Nephron (organoid): ENCODE measurements around the gene BAIAP2L2.

Source experiments
- H3K27ac Mint-ChIP-seq, 3 experiments: 2 replicates each; pipeline ENCODE4 v1.8.0; 2020; ENCODE audit warnings: mixed read lengths in 3 of 3, mild to moderate bottlenecking in 2 of 3, moderate library complexity in 1 of 3
- H3K27me3 Mint-ChIP-seq: 2 replicates; pipeline ENCODE4 v1.8.0; 2021; ENCODE audit warnings: low read depth, mild to moderate bottlenecking, moderate library complexity, mixed read lengths
- H3K36me3 Mint-ChIP-seq: 2 replicates; pipeline ENCODE4 v1.8.0; 2020; ENCODE audit warnings: low read depth, mixed read lengths
- H3K4me1 Mint-ChIP-seq: 2 replicates; pipeline ENCODE4 v1.8.0; 2020; ENCODE audit warnings: mixed read lengths
- H3K4me3 Mint-ChIP-seq, 3 experiments: 2 replicates each; pipeline ENCODE4 v1.8.0; 2020; ENCODE audit warnings: mild to moderate bottlenecking in 3 of 3, mixed read lengths in 3 of 3, moderate library complexity in 2 of 3
- H3K9me3 Mint-ChIP-seq: 2 replicates; pipeline ENCODE4 v1.8.0; 2020; ENCODE audit warnings: mixed read lengths
- TF ChIP-seq, protein P1 (sequence below), 3 experiments: fragments of 200-600 bp; sonication (generic); IDR thresholded peaks; one replicate each; pipeline ENCODE4 v1.5.0; 2021; ENCODE audit warnings: antibody characterized with exemption in 3 of 3; ENCODE audit not compliant: unreplicated experiment in 3 of 3

BAIAP2L2 gene

DNA sequence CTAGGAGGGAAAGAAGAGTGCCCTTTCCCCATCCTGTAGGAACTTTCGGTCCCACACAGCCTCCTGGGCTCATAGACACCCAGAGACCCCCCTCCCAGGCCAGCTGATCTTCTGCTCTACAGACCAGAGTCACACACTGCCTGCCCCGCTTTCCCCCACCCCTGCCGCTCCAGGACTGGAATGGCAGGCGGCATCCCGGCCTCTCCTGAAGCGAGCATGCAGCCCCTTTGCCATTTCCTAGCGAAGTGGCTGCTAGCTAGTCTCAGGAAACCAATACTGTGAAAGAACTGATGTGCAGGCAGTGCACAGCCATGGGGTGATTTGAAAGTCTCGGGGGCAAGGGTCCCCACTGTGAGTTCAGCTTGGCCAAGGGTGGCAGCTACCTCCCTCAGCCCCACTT is 44.9 kb downstream of the BAIAP2L2 start:
- peaks cover 20% of the 10 kb centered on the region for H3K4me1 Mint-ChIP-seq
- no peak overlapping the region for H3K4me3 Mint-ChIP-seq
- no peaks in the 10 kb centered on the region for H3K9me3 Mint-ChIP-seq
- no peaks in the 10 kb centered on the region for H3K27me3 Mint-ChIP-seq
- TF ChIP-seq, protein P1, sequence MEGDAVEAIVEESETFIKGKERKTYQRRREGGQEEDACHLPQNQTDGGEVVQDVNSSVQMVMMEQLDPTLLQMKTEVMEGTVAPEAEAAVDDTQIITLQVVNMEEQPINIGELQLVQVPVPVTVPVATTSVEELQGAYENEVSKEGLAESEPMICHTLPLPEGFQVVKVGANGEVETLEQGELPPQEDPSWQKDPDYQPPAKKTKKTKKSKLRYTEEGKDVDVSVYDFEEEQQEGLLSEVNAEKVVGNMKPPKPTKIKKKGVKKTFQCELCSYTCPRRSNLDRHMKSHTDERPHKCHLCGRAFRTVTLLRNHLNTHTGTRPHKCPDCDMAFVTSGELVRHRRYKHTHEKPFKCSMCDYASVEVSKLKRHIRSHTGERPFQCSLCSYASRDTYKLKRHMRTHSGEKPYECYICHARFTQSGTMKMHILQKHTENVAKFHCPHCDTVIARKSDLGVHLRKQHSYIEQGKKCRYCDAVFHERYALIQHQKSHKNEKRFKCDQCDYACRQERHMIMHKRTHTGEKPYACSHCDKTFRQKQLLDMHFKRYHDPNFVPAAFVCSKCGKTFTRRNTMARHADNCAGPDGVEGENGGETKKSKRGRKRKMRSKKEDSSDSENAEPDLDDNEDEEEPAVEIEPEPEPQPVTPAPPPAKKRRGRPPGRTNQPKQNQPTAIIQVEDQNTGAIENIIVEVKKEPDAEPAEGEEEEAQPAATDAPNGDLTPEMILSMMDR (IDR thresholded peaks at IDR 0.05; ENCODE audit: unreplicated experiment in 3 of 3): no peak
- H3K27ac Mint-ChIP-seq: no peak overlapping the region
- H3K36me3 Mint-ChIP-seq: peaks cover 41% of the 10 kb centered on the region

DNA sequence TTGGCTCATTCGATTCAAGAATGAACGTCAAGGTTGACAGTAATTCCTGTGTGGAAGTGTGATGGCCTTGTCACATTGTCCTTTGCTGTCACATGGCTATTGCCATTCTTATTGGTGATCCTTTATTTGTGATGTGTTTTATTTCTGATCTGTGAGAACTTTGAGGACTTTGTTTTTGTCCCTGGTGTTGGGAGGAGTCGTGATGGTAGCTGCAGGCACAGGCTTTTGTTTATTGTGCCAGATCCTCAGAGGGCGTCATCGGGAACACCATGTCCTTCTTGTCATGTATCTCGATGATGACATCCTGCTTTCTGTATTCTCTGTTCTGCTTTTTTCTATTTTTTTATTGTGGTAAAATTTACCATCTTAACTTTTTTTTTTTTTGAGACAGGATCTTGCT is 47.7 kb downstream of the BAIAP2L2 start:
- H3K4me1 Mint-ChIP-seq: peaks cover 15% of the 10 kb centered on the region
- TF ChIP-seq, protein P1 (IDR thresholded peaks at IDR 0.05; ENCODE audit: unreplicated experiment in 3 of 3): no peak
- no peaks in the 10 kb centered on the region for H3K27me3 Mint-ChIP-seq
- no peak overlapping the region for H3K4me3 Mint-ChIP-seq
- H3K27ac Mint-ChIP-seq: no peak overlapping the region
- peaks cover 44% of the 10 kb centered on the region for H3K36me3 Mint-ChIP-seq
- H3K9me3 Mint-ChIP-seq: no peaks in the 10 kb centered on the region

DNA sequence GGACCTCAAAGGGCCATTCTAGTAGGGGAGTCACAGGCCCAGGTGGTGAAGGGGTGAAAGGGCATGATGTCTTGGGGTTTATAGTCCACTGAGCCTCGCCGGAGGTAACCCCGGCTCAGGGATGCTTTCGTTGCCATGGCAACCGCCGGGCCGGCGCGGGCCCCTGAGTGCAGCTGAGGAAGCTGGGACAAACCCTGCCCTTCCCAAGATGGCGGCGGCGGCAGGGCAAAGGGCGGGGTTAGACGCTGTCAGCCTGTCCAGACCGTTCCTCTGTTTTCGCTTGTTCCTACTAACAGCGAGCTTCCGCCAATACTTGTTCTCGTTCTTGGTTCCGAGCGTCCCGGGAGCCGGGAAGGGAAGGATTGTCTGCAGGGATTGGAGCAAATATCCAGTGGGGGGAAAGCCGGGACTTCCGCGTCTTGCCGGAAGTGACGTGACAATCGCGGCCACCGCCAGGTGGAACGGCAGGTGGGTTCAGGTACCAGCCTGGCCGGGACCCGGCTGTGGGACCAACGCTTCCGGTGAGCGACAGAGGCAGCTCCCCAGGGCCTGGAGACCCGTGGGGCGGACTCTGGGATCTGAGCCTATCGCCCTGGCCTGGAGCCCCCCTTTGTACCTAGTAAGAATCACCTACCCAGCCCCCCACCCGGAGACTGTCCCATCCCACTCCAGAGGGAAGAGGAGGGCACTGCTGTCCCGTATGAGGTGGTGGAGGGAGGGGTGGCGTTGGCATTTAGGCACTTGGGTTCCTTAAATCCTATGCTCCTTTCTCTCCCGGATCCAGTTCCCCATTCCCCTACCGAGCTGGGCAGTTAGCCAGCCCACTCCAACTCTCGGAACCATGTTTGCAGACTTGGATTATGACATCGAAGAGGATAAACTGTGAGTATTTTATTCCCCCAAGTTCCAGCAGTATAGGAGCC is 53.3 kb downstream of the BAIAP2L2 start, which contains the start of gene PICK1:
TSS of gene PICK1 (plus strand) at position 436 of the 923 bp plus-strand sequence. CDS start at position 842, 406 bp downstream.
- TF ChIP-seq, protein P1 (IDR thresholded peaks at IDR 0.05; ENCODE audit: unreplicated experiment in 3 of 3): no peak
- Mint-ChIP-seq H3K9me3 (no peaks in the 10 kb centered on the region), H3K4me1 (peaks cover 33% of the 10 kb centered on the region), H3K27ac (peak within 1 kb of the TSS; percentile 89 to 93 (median 89)), H3K4me3 (peak within 1 kb of the TSS; percentile 89 to 95 (median 93)), H3K36me3 (peaks cover 16% of the 10 kb centered on the region), H3K27me3 (peaks cover 13% of the 10 kb centered on the region)

DNA sequence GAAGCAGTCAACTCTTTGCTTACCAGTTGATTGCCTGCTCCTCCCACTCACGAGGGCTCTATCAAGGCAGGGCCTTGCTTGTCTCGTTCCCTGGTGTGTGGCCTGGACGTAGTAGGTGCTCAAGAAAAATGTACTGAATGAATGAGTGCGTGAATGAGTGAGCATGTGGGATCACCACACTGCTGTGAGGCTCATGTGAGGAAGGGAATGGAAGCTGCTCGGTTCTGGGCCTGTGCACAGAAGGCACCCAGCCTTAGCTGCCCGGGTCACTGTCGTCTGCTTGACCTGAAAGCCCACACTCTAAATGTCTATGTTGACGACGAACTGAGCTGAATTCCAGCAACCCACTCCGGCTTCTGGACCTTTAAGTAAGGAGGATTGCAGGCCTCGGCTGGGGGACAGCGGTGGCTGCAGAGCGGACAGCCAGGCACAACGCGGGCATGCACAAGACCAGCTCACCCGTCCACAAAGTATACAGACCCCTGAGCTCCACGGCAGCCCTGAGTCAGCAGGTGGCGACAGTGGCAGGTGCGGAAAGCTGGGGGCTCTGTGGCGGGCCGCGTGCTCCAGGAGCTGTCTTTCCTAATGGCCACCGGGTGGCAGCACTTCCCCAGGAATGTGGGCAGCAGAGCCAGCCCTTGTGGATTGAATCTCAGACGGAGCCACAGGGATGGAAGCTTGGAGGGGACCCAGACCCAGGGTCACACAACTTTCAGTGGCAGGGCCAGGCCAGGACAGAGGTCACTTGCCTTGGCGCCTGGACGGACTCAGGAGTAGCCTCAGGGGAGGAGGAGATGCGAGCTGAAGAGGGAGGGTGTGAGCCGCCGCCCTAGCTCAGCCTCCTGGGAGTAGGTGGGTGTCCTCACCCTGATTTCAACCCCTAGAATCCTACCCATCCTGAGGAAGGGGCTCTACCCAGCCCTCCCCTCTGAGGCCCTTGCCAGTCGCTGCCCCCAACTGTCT is 58.3 kb downstream of the BAIAP2L2 start:
- Mint-ChIP-seq H3K36me3 (no peaks in the 10 kb centered on the region), H3K27ac (peak overlapping the region in 2 of 3 experiments; percentile 17 to 90), H3K4me1 (peaks cover 21% of the 10 kb centered on the region), H3K9me3 (no peaks in the 10 kb centered on the region), H3K27me3 (peaks cover 23% of the 10 kb centered on the region), H3K4me3 (peak overlapping the region; percentile 40 to 63 (median 61))
- TF ChIP-seq, protein P1 (IDR thresholded peaks at IDR 0.05; ENCODE audit: unreplicated experiment in 3 of 3): peak; percentile 87 to 91 (median 90)

DNA sequence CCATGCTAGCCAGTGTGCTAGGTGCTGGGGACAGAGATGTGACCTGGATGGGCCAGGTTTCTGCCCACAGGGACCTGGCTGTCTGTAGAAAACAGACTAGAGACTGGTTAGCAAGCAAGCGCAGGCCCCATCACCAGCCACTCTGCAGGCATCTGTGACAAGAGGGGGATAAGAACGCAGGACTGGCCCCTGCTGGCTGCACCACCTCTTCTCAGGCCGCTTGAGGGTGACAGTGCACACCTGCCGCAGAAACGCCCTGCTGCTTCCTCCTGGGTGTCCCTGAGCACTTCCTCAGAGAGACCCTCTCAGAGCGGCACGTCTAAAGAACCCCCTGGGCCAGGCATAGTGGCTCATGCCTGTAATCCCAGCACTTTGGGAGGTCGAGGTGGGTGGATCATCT is 59.2 kb downstream of the BAIAP2L2 start:
- Mint-ChIP-seq H3K4me3 (no peak overlapping the region), H3K9me3 (no peaks in the 10 kb centered on the region), H3K27me3 (peaks cover 23% of the 10 kb centered on the region), H3K4me1 (peaks cover 16% of the 10 kb centered on the region), H3K27ac (no peak overlapping the region), H3K36me3 (no peaks in the 10 kb centered on the region)
- TF ChIP-seq, protein P1 (IDR thresholded peaks at IDR 0.05; ENCODE audit: unreplicated experiment in 3 of 3): no peak
